ENCODE data around the gene OLFML3.

GRCh38 chr1:113946678-113947387 lies 32.4 kb upstream of the OLFML3 start:
- no peak for TF ChIP-seq CTCF (IDR thresholded peaks at IDR 0.05)
- no peak for TF ChIP-seq EZH2 (IDR thresholded peaks at IDR 0.05; ENCODE audit: borderline replicate concordance, insufficient read depth, low read depth, low read length, poor library complexity, severe bottlenecking)

All from B cell (primary cell).